Measurements from ENCODE around the gene ARPC1B. TPM values are rescaled to one million over a fixed set of nuclear protein-coding genes. Genes with fewer than 3 reads are reported as not detected.
"Not testable (repeated sequence)": the region's sequence is repeated elsewhere in the genome, so short reads cannot be mapped to it uniquely, and the experiment has no call there.

ARPC1B gene
- total RNA-seq, 4 donors from 2014 or later: 74.5 to 275 (median 196) TPM

- DNase-seq: no peak
- TF ChIP-seq POLR2A (IDR thresholded peaks at IDR 0.05): no peak
- TF ChIP-seq CTCF (IDR thresholded peaks at IDR 0.05): no peak
- Histone ChIP-seq H3K27ac (no peak overlapping the region), H3K4me3 (no peak overlapping the region), H3K27me3 (no peaks in the 10 kb centered on the region), H3K9me3 (no peaks in the 10 kb centered on the region), H3K4me1 (peaks cover 0 to 6% of the 10 kb centered on the region in 2 donors), H3K36me3 (no peaks in the 10 kb centered on the region)
- intact Hi-C loops (cut with DNase I; ENCODE audit: low total_unique reads): no loop called here
Observed at GRCh38 chr7:99331002-99331401, 43.5 kb upstream of the ARPC1B start.

GRCh38 chr7:99339595-99339994 is 34.9 kb upstream of the ARPC1B start:
- Histone ChIP-seq H3K4me3 (no peak overlapping the region), H3K27me3 (no peaks in the 10 kb centered on the region), H3K36me3 (no peaks in the 10 kb centered on the region), H3K27ac (peak overlapping the region in 1 of 2 donors; percentile 70), H3K9me3 (no peaks in the 10 kb centered on the region), H3K4me1 (no peaks in the 10 kb centered on the region)
- intact Hi-C loops (cut with DNase I; ENCODE audit: low total_unique reads): no loop called here
- DNase-seq: no peak
- TF ChIP-seq CTCF (IDR thresholded peaks at IDR 0.05): no peak
- no peak for TF ChIP-seq POLR2A (IDR thresholded peaks at IDR 0.05)

DNA sequence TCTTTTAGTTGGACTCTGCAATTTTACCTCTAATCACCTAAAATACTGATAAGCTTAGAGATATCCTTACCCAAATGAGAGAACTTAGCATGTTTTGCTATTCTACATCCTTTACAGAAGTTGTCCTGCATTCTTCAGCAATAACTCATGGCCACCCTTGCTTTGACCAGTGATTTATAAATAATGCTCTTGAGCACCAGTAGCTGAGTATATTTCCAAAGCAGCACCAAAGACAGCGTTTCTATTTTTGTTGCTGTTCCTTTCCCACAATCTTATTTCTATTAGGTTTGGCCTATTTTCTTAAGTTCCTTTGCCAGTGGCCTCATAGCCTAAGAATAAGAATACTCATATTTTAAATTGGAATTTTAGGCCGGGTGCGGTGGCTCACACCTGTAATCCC is 33.9 kb upstream of the ARPC1B start:
- Histone ChIP-seq H3K27ac (peak overlapping the region in 1 of 2 donors; percentile 70), H3K4me1 (no peaks in the 10 kb centered on the region), H3K9me3 (no peaks in the 10 kb centered on the region), H3K27me3 (no peaks in the 10 kb centered on the region), H3K4me3 (no peak overlapping the region), H3K36me3 (no peaks in the 10 kb centered on the region)
- TF ChIP-seq CTCF (IDR thresholded peaks at IDR 0.05) (no peak), POLR2A (IDR thresholded peaks at IDR 0.05) (no peak)
- DNase-seq: no peak
- intact Hi-C loops (cut with DNase I; ENCODE audit: low total_unique reads): no loop called here

DNA sequence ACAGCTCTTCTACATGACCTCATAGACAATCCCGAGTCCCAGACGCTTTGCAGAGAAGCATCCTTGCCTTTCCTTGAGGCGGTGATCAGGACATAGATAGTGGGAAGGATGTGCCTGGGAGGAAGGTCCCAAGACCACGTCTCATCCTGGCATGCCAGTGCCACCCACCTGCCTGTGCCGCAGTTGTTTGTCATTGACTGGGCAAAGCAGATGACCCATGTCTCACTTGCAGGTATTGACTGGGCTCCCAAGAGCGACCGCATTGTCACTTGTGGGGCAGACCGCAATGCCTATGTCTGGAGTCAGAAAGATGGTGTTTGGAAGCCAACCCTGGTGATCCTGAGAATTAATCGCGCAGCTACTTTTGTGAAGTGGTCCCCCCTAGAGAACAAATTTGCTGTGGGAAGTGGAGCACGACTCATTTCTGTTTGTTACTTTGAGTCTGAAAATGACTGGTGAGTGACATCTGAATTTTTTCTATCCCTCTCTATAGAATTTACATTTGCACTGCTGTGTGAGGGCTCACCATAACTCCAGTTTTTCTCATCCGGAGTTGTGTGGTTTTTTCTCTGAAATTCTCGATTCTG is 30.4 kb upstream of the ARPC1B start:
- no peaks in the 10 kb centered on the region for H3K36me3 ChIP-seq
- H3K4me3 ChIP-seq: no peak overlapping the region
- no peak overlapping the region for H3K27ac ChIP-seq
- H3K9me3 ChIP-seq: no peaks in the 10 kb centered on the region
- no peaks in the 10 kb centered on the region for H3K4me1 ChIP-seq
- TF ChIP-seq POLR2A (IDR thresholded peaks at IDR 0.05): no peak
- no peak for TF ChIP-seq CTCF (IDR thresholded peaks at IDR 0.05)
- intact Hi-C loops (cut with DNase I; ENCODE audit: low total_unique reads): no loop called here
- no peaks in the 10 kb centered on the region for H3K27me3 ChIP-seq
- no peak for DNase-seq

DNA sequence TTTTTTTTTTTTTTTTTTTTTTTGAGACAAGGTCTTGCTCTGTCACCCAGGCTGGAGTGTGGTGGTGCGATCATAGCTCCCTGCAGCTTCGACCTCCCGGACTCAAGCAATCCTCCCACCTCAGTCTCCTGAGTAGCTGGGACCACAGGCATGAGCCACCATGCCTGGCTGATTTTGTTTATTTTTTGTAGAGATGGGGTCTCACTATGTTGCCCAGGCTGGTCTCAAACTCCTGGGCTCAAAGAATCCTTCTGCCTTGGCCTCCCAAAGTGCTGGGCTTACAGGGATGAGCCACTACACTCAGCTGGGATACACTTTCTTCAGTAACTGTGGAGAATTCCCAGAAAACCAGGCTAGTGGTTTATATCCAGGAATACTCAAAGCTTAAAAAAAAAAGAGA is 23.9 kb upstream of the ARPC1B start:
- H3K27ac ChIP-seq, H3K27me3 ChIP-seq: not testable (repeated sequence)

GRCh38 chr7:99352247-99352646 is 22.3 kb upstream of the ARPC1B start:
- no peak overlapping the region for H3K4me3 ChIP-seq
- no peak for DNase-seq
- TF ChIP-seq CTCF (IDR thresholded peaks at IDR 0.05) (no peak), POLR2A (IDR thresholded peaks at IDR 0.05) (no peak)
- H3K4me1 ChIP-seq: no peaks in the 10 kb centered on the region
- H3K9me3 ChIP-seq: no peaks in the 10 kb centered on the region
- H3K27ac ChIP-seq: no peak overlapping the region
- H3K36me3 ChIP-seq: no peaks in the 10 kb centered on the region
- no peaks in the 10 kb centered on the region for H3K27me3 ChIP-seq
- intact Hi-C loops (cut with DNase I; ENCODE audit: low total_unique reads): no loop called here

More for the DNA sequence above, 23.9 kb upstream of the ARPC1B start:
- H3K9me3 ChIP-seq; intact Hi-C loops (cut with DNase I; ENCODE audit: low total_unique reads); H3K4me3 ChIP-seq; DNase-seq; H3K36me3 ChIP-seq; H3K4me1 ChIP-seq: not testable (repeated sequence)

Measured in uterus (tissue), 4 donors.